GM12878 (cell line): ENCODE data around the gene TCEANC. TPM values are rescaled to one million over a fixed set of nuclear protein-coding genes. Genes with fewer than 3 reads are reported as not detected.
"Not testable (repeated sequence)": the region's sequence is repeated elsewhere in the genome, so short reads cannot be mapped to it uniquely, and the experiment has no call there.

Source experiments
- ATAC-seq: fragments of 200-7000 bp; cut with Tn5 transposase; 3 replicates; pipeline ENCODE4 v1.9.1; 2020; ENCODE audit warnings: mild to moderate bottlenecking, moderate library complexity
- BruUV-seq: library from RNA; stranded (reverse); fragments of 400-500 nt; replicated peaks from 2 replicates; lab custom pipeline; 2021; lab: Mats Ljungman, UMichigan
- CTCF ChIA-PET: fragments of 300-600 bp; sonication (Branson Sonifier 250); formaldehyde crosslinking; extraction: SDS; loops from one replicate; lab custom pipeline; 2021; ENCODE audit warnings: inconsistent platforms; lab: Yijun Ruan, JAX
- POLR2A ChIA-PET: fragments of 350-600 bp; formaldehyde crosslinking; extraction: SDS; loops from one replicate; lab custom pipeline; 2021; ENCODE audit warnings: inconsistent platforms; lab: Charles Lee
- RAD21 ChIA-PET: fragments of 300-600 bp; sonication (Branson Sonifier 250); formaldehyde crosslinking; loops from one replicate; lab custom pipeline; 2023; ENCODE audit warnings: antibody characterized with exemption; ENCODE audit not compliant: unreplicated experiment; lab: Charles Lee
- SMC1A ChIA-PET: fragments of 300-600 bp; sonication (Branson Sonifier 250); formaldehyde crosslinking; loops from one replicate; lab custom pipeline; 2023; ENCODE audit not compliant: unreplicated experiment, uncharacterized antibody; lab: Charles Lee
- DNase-seq: peaks from one replicate; pipeline ENCODE4 v3.0.0-alpha.2; 2011; ENCODE audit warnings: low read depth, low spot score
- FAIRE-seq: peaks from 3 replicates; lab custom pipeline; 2011; peaks lifted over from hg19 to GRCh38; lab: Jason Lieb, UNC
- H2AFZ ChIP-seq: 2 replicates; pipeline ENCODE4 v1.6.0; 2011; ENCODE audit warnings: low read depth, low read length, control low read depth; ENCODE audit not compliant: control insufficient read depth
- H3K27ac ChIP-seq: 2 replicates; pipeline ENCODE4 v1.5.1; 2011; ENCODE audit warnings: control low read depth; ENCODE audit not compliant: control insufficient read depth, insufficient read depth
- H3K27me3 ChIP-seq, 2 experiments: replicated peaks in 1 of 2; 2 replicates each; pipeline versions ENCODE4 v1.6.0 to v1.6.1; 2011; ENCODE audit warnings: low read length in 1 of 2; ENCODE audit not compliant: control insufficient read depth in 2 of 2, insufficient read depth in 2 of 2
- H3K36me3 ChIP-seq, 2 experiments: 2 replicates each; pipeline ENCODE4 v1.5.1; 2011; ENCODE audit warnings: low read length in 1 of 2; ENCODE audit not compliant: control insufficient read depth in 2 of 2, insufficient read depth in 2 of 2
- H3K4me1 ChIP-seq: 2 replicates; pipeline ENCODE4 v1.6.1; 2011; ENCODE audit warnings: mild to moderate bottlenecking, low read length, moderate library complexity, mixed read lengths; ENCODE audit not compliant: control insufficient read depth, insufficient read depth
- H3K4me2 ChIP-seq: 2 replicates; pipeline ENCODE4 v1.6.0; 2011; ENCODE audit warnings: control low read depth; ENCODE audit not compliant: control insufficient read depth, insufficient read depth
- H3K4me3 ChIP-seq: fragments of 200-600 bp; sonication (generic); 2 replicates; pipeline ENCODE4 v1.5.1; 2016
- H3K79me2 ChIP-seq: 2 replicates; pipeline ENCODE4 v1.6.0; 2011; ENCODE audit warnings: low read length; ENCODE audit not compliant: control insufficient read depth, insufficient read depth
- H3K9ac ChIP-seq: 2 replicates; pipeline ENCODE4 v1.8.0; 2011; ENCODE audit warnings: low read length, control low read depth, mixed read lengths; ENCODE audit not compliant: control insufficient read depth, insufficient read depth
- H3K9me3 ChIP-seq: replicated peaks from 3 replicates; pipeline ENCODE4 v1.5.1; 2011; ENCODE audit warnings: mild to moderate bottlenecking, low read length; ENCODE audit not compliant: control insufficient read depth, insufficient read depth
- H4K20me1 ChIP-seq: 2 replicates; pipeline ENCODE4 v1.6.0; 2011; ENCODE audit not compliant: control insufficient read depth, insufficient read depth
- SMARCA5 ChIP-seq: fragments of 450-650 bp; IDR thresholded peaks from 2 replicates; pipeline ENCODE4 v1.6.1; 2017; ENCODE audit warnings: mild to moderate bottlenecking
- ZNF217 ChIP-seq: fragments of 450-650 bp; IDR thresholded peaks from 2 replicates; pipeline ENCODE4 v1.6.1; 2017; ENCODE audit warnings: antibody characterized with exemption, mild to moderate bottlenecking
- WGBS: methylation state at CpG from one replicate; pipeline ENCODE4 v1.1.6; 2016; ENCODE audit warnings: low lambda C conversion rate; ENCODE audit not compliant: insufficient replicate concordance, insufficient coverage; ENCODE audit errors: missing lambda C conversion rate; 5-methylcytosine and 5-hydroxymethylcytosine counted together
- in situ Hi-C: fragments of 300-500 bp; cut with MboI; formaldehyde crosslinking; loops from 9 replicates; pipeline ENCODE4 v1.14.3; 2018; ENCODE audit warnings: mixed read lengths
- intact Hi-C: fragments of 100-400 bp; cut with micrococcal nuclease; formaldehyde crosslinking; loops from one replicate; pipeline ENCODE4 v1.14.2; 2022; ENCODE audit not compliant: unreplicated experiment
- polyA plus RNA-seq, 11 experiments: library from polyadenylated mRNA; depleted of rRNA in 4 of 11; unstranded in 6 of 11; stranded (reverse) in 5 of 11; fragments of >200 nt; fragmentation: Nextera tagmentation in 4 of 11; fragmentation: Illumina TruSeq in 1 of 11; extraction: Ambion mirVana in 4 of 11; extraction: Trizol in 1 of 11; gene quantifications; 1 replicate in 1 of 11; 2 replicates in 10 of 11; pipeline versions ENCODE4 v1.2.1 to v1.2.3, GENCODE V29; 2011 to 2016; ENCODE audit warnings: inconsistent platforms in 2 of 11, missing spikeins in 2 of 11, low read depth in 1 of 11
- total RNA-seq, 4 experiments: library from RNA; depleted of rRNA in 3 of 4; stranded (reverse); fragments of >200 nt in 3 of 4; fragmentation: Illumina TruSeq in 1 of 4; extraction: Trizol in 1 of 4; gene quantifications; 2 replicates each; pipeline versions ENCODE4 v1.2.1 to v1.2.3, GENCODE V29; 2013 to 2021
- TF ChIP-seq, protein P1 (sequence below): fragments of 450-650 bp; IDR thresholded peaks from 2 replicates; pipeline ENCODE4 v1.6.1; 2016; ENCODE audit warnings: mild to moderate bottlenecking

Gene TCEANC
- total and polyA plus RNA-seq, 10 of the 15 experiments (the other 5 are each of a cell fraction or from before 2014, with no cell fraction given), result 1.1 to 4.9 (median 2.9) TPM

- SMC1A ChIA-PET, result interaction anchor here (1.0 to 4.3 kb wide), 19 partner anchors 8 to 674 kb away, joined by 3 to 136 read pairs (median 5); partner anchors contain the start of genes OFD1, RAB9A and TRAPPC2
- not testable (repeated sequence) for H4K20me1 ChIP-seq, BruUV-seq, H3K27me3 ChIP-seq, H3K79me2 ChIP-seq, H3K9me3 ChIP-seq, DNase-seq, H3K36me3 ChIP-seq, FAIRE-seq, H2AFZ ChIP-seq
- peak overlapping the region; percentile 58 for H3K9ac ChIP-seq
- CTCF ChIA-PET, result interaction anchor here (0.5 to 2.8 kb wide), 12 partner anchors 19 to 624 kb away, joined by 3 to 21 read pairs (median 4); partner anchors contain the start of genes OFD1, RAB9A and TRAPPC2
- TF ChIP-seq, protein P1, sequence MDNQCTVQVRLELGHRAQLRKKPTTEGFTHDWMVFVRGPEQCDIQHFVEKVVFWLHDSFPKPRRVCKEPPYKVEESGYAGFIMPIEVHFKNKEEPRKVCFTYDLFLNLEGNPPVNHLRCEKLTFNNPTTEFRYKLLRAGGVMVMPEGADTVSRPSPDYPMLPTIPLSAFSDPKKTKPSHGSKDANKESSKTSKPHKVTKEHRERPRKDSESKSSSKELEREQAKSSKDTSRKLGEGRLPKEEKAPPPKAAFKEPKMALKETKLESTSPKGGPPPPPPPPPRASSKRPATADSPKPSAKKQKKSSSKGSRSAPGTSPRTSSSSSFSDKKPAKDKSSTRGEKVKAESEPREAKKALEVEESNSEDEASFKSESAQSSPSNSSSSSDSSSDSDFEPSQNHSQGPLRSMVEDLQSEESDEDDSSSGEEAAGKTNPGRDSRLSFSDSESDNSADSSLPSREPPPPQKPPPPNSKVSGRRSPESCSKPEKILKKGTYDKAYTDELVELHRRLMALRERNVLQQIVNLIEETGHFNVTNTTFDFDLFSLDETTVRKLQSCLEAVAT, result peak; percentile 87; the same call in 1 of the 2 replicates
- peak; percentile 36; the same call in 1 of the 2 replicates for TF ChIP-seq ZNF217
- peak; percentile 60; the same call in 1 of the 2 replicates for TF ChIP-seq SMARCA5
- H3K4me1 ChIP-seq, result peaks cover 37% of the 10 kb centered on the region
- POLR2A ChIA-PET, result interaction anchor here (0.8 to 4.9 kb wide), 11 partner anchors 15 to 359 kb away, joined by 3 to 49 read pairs (median 7); partner anchors contain the start of genes OFD1, RAB9A and TRAPPC2
- peak overlapping the region; percentile 72 for H3K4me2 ChIP-seq
- RAD21 ChIA-PET, result interaction anchor here (0.7 to 6.4 kb wide), 14 partner anchors 11 to 410 kb away, joined by 3 to 103 read pairs (median 12); partner anchors contain the start of genes GEMIN8, OFD1, RAB9A and TRAPPC2
- peak overlapping the region; percentile 44; the same call in 1 of the 2 replicates for H3K4me3 ChIP-seq
- intact Hi-C loops (loop anchor here (1.0 to 10.0 kb wide), 5 partner anchors 22 to 725 kb away; partner anchors contain the start of genes OFD1 and TRAPPC2), in situ Hi-C loops (loop anchor here (25.0 kb wide), 1 partner anchor 707 kb away; no protein-coding TSS in a partner anchor)
- H3K27ac ChIP-seq, result peak overlapping the region; percentile 92
- WGBS, result 41% methylated on average over 8 of the region's 8 CpGs
- peak; percentile 15 for ATAC-seq
These were observed 16.8 kb downstream of the TCEANC start for GRCh38 chrX:13669755-13670154.
